BJ (cell line): ENCODE results near the gene KRT27. TPM values are rescaled to one million over a fixed set of nuclear protein-coding genes. Genes with fewer than 3 reads are reported as not detected.

Experiments used
- CTCF ChIA-PET: fragments of 350-600 bp; formaldehyde crosslinking; extraction: SDS; loops from one replicate; lab custom pipeline; 2021; ENCODE audit warnings: antibody characterized with exemption, inconsistent platforms; lab: Yijun Ruan, JAX
- POLR2A ChIA-PET: fragments of 300-600 bp; sonication (Branson Sonifier 250); formaldehyde crosslinking; extraction: SDS; loops from one replicate; lab custom pipeline; 2021; ENCODE audit warnings: antibody characterized with exemption; lab: Charles Lee
- DNase-seq: peaks from one replicate; pipeline ENCODE4 v3.0.0-alpha.2; 2011; ENCODE audit warnings: low read depth
- H3K27me3 ChIP-seq: 2 replicates; pipeline ENCODE4 v1.6.0; 2011; ENCODE audit warnings: low read length; ENCODE audit not compliant: control insufficient read depth, insufficient read depth
- H3K36me3 ChIP-seq: 2 replicates; pipeline ENCODE4 v1.5.1; 2011; ENCODE audit warnings: low read length; ENCODE audit not compliant: control insufficient read depth, insufficient read depth
- H3K4me3 ChIP-seq: 2 replicates; pipeline ENCODE4 v1.5.1; 2011; ENCODE audit warnings: low read depth, mild to moderate bottlenecking, control low read depth, low read length
- polyA minus RNA-seq: library from RNA; depleted of rRNA, polyadenylated mRNA; stranded (reverse); fragments of >200 nt; gene quantifications from 2 replicates; pipeline ENCODE4 v1.2.3, GENCODE V29; 2011; rRNA and poly(A)+ RNA removed
- polyA plus RNA-seq: library from polyadenylated mRNA; depleted of rRNA; stranded (reverse); fragments of >200 nt; gene quantifications from 2 replicates; pipeline ENCODE4 v1.2.3, GENCODE V29; 2011; rRNA removed
- TF ChIP-seq, protein P1 (sequence below): IDR thresholded peaks from 2 replicates; pipeline ENCODE4 v1.5.1; 2011; ENCODE audit warnings: low read depth, mild to moderate bottlenecking, control low read depth, inconsistent platforms, low read length, moderate library complexity; ENCODE audit not compliant: insufficient read depth

The KRT27 gene, protein sequence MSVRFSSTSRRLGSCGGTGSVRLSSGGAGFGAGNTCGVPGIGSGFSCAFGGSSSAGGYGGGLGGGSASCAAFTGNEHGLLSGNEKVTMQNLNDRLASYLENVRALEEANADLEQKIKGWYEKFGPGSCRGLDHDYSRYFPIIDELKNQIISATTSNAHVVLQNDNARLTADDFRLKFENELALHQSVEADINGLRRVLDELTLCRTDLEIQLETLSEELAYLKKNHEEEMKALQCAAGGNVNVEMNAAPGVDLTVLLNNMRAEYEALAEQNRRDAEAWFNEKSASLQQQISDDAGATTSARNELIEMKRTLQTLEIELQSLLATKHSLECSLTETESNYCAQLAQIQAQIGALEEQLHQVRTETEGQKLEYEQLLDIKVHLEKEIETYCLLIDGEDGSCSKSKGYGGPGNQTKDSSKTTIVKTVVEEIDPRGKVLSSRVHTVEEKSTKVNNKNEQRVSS
- polyA plus RNA-seq (not detected in 2 replicates), polyA minus RNA-seq (not detected in 2 replicates)

DNA sequence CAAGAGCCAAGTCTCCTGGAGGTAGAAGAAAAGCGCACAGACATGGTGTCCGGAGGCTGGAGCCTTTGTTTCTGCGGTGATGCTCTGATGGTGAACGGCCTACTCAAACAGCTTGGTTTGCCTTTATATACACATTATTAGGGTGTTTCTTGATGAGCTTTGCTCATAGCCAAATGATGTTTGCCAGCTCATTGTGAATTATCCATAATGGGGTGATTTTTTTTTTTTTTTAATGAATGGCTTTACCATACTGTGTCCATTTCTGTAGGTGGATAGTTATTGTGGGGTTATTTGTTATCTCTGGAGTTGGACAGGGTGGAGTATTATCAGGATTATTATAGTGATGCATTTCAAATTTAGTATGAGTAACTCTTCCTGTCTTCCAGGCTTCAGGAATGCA, at the start of gene KRT27:
Gene KRT27, minus strand, starts transcription at position 101 of the 400 bp plus-strand sequence. Its CDS starts 57 bp downstream, at position 44.
- no peak for DNase-seq
- no peak within 1 kb of the TSS for H3K4me3 ChIP-seq
- ChIA-PET POLR2A (no interaction called here), CTCF (no interaction called here)
- TF ChIP-seq, protein P1, sequence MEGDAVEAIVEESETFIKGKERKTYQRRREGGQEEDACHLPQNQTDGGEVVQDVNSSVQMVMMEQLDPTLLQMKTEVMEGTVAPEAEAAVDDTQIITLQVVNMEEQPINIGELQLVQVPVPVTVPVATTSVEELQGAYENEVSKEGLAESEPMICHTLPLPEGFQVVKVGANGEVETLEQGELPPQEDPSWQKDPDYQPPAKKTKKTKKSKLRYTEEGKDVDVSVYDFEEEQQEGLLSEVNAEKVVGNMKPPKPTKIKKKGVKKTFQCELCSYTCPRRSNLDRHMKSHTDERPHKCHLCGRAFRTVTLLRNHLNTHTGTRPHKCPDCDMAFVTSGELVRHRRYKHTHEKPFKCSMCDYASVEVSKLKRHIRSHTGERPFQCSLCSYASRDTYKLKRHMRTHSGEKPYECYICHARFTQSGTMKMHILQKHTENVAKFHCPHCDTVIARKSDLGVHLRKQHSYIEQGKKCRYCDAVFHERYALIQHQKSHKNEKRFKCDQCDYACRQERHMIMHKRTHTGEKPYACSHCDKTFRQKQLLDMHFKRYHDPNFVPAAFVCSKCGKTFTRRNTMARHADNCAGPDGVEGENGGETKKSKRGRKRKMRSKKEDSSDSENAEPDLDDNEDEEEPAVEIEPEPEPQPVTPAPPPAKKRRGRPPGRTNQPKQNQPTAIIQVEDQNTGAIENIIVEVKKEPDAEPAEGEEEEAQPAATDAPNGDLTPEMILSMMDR = no peak
- H3K27me3 ChIP-seq = peaks cover 5% of the 10 kb centered on the region; the same call in 1 of the 2 replicates
- no peaks in the 10 kb centered on the region for H3K36me3 ChIP-seq

DNA sequence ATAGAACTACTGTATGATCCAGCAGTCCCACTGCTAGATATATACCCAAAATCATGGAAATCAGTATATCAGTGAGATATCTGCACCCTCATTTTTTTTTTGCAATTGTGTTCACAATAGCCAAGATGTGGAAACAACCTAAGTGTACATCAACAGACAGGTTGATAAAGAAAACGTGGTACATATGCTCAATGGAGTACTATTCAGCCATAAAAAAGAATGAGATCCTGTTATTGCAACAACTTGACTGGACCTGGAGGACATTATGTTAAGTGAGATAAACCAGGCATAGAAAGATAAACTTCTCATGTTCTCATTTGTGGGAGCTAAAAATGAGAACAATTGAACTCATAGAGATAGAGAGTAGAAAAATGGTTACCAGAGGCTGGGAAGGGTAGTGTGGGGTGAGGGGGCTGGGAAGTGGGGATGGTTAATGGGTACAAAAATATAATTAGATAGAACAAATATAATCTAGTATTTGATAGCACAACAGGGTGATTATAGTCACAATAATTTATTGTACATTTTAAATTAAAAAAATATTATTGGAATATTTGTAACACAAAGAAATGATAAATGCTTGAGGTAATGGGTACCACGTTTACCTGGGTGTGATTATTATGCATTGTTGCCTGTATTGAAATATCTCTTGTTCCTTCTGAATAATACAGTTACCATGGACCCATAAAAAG, 47.9 kb upstream of the KRT27 start:
- POLR2A ChIA-PET = no interaction called here
- no peak overlapping the region for H3K4me3 ChIP-seq
- CTCF ChIA-PET = no interaction called here
- no peaks in the 10 kb centered on the region for H3K27me3 ChIP-seq
- H3K36me3 ChIP-seq = no peaks in the 10 kb centered on the region
- no peak for DNase-seq
- TF ChIP-seq, protein P1 = no peak

DNA sequence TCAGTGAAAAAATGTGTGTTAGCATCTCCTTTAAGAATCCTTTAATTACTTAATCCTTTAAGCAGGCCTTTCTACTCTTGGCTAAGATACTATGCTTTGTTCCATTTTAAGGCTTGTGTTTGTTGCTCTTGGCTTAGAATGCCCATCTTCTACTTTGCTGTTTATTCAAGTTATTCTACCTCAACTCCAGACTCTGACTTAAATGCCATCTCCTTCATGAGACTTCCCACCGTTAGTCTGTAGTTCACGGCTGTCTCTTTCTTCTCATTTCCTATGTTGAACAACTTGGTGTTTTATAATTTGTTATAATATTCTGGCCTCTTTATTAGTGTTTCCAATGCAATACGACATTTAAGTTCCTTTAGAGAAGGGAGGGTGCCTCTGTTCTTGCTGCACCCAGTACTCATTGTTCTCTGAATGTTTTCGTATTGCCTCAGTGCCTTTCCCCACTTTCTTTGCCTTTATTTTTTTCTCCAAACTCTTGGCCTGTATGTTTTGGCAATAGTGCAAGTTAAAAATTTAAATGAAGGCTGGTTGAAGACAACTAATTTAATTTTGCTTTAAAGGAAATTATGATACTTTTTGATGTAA, 46.2 kb upstream of the KRT27 start:
- no peaks in the 10 kb centered on the region for H3K36me3 ChIP-seq
- TF ChIP-seq, protein P1 = no peak
- no peak overlapping the region for H3K4me3 ChIP-seq
- CTCF ChIA-PET = no interaction called here
- POLR2A ChIA-PET = no interaction called here
- DNase-seq = no peak
- no peaks in the 10 kb centered on the region for H3K27me3 ChIP-seq

DNA sequence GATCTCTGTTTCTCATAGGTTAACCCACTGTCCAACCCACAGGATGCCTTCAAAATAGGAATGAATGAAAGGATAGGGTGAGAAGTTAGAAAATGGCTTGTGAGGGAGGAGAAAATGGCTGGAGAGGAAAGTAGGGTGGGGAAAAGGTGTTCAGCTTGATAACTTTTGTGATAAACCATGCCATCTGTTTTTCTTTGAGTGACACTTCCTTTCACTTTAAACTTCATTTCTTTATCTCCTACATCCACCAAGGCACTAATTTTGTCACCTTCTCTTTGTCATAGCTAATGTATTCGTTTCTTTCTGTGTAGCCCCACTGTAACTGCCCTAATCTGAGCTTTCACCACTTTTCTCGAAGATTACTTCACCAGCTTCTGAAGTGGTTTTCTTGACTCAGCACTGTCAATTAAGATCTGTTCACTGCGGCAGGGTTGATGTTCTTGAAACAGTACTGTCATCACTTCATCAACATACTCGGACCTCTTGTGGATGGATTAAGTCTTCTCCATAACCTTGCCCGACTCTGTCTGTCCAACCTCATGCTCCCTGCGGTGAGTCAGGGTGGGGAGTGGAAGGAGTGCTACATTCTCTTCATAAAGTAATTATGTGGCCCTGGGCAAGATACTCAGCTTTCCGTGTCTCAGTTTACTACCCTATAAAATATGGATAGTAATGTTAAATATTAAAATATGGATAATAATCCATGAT, 45.5 kb upstream of the KRT27 start:
- TF ChIP-seq, protein P1 = no peak
- Histone ChIP-seq H3K27me3 (no peaks in the 10 kb centered on the region), H3K4me3 (no peak overlapping the region), H3K36me3 (no peaks in the 10 kb centered on the region)
- no peak for DNase-seq
- POLR2A ChIA-PET = no interaction called here
- CTCF ChIA-PET = no interaction called here
